T follicular helper cell (primary cell): ENCODE data around the gene MYL12B.
"Not testable (repeated sequence)": the region's sequence is repeated elsewhere in the genome, so short reads cannot be mapped to it uniquely, and the experiment has no call there.

Experiments used
- DNase-seq: peaks from one replicate; pipeline ENCODE4 v3.0.0-alpha.2; 2020; ENCODE audit warnings: low read depth

Gene MYL12B

GRCh38 chr18:3297025-3297984, 35.4 kb downstream of the MYL12B start:
- DNase-seq: peak; percentile 89

GRCh38 chr18:3304832-3305231, 42.9 kb downstream of the MYL12B start:
- no peak for DNase-seq

DNA sequence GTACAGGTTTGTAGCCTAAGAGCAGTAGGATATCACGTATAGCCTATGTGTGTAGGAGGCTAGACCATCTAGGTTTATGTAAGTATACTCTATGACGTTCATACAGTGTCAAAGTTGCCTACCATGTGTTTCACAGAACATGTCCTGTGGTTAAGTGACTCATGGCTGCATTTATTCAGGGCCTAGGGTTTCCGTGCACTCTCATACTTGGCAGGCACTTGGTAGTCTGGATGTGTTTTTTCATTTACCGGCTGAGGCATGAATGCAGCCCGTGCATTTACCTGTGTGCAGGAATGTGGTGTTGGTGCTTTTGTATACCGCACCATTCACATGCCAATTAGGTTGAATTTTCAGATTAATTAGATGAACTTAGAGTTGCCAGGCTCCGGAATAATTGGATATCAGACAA, 43.4 kb downstream of the MYL12B start:
- DNase-seq: peak; percentile 4

GRCh38 chr18:3305933-3306332, 44.0 kb downstream of the MYL12B start:
- no peak for DNase-seq

DNA sequence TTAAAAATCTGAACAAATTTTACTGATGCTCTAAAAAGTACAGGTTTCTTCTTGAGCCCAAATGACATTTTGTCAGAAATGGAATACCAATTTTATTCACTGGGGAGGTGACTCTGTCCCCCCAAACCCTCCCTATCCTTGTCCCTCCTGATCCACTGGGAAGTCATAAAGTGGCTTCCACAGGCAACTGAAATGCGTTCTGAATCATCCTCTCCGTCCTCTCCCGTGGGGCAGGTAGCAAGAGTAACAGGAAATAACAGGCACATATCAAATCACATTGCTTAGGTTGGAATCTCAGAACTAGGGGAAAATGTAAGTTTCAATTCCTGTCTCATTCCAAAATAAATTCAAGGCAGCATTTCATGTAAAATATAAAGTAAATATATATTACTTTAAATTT, 44.5 kb downstream of the MYL12B start:
- no peak for DNase-seq

DNA sequence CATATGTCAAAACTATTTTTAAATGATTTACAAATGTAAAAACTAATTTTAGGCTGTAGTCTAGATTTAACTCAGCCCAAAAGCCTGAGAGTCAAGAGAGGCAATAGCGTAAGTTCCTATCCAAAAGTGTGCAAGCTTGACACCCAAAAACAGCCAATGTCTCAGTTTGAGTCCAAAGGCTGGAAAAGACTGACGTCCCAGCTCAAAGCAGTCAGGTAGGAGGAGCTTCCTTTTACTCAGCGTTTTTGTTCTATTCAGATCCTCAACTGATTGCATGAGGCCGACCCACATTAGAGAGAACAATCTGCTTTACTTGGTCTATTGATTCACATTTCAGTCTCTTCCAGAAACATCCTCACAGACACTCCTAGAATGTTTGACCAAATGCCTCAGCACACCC, 51.8 kb downstream of the MYL12B start:
- DNase-seq: no peak

DNA sequence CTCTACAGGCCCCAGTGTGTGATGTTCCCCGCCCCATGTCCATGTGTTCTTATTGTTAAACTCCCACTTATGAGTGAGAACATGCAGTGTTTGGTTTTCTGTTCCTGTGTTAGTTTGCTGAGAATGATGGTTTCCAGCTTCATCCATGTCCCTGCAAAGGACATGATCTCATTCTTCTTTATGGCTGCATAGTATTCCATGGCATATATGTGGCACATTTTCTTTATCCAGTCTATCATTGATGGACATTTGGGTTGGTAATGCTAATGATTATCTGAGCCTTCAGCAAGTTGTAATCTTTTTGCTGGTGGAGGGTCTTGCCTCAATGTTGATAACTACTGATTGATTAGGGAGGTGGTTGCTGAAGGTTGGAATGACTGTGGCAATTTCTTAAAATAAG, 53.4 kb downstream of the MYL12B start:
- not testable (repeated sequence) for DNase-seq

GRCh38 chr18:3319399-3319798, 57.5 kb downstream of the MYL12B start:
- DNase-seq: no peak

- no peak for DNase-seq
Observed at GRCh38 chr18:3319894-3320454, 58.0 kb downstream of the MYL12B start.

- DNase-seq: no peak
Observed at GRCh38 chr18:3321133-3321812, 59.3 kb downstream of the MYL12B start.

DNA sequence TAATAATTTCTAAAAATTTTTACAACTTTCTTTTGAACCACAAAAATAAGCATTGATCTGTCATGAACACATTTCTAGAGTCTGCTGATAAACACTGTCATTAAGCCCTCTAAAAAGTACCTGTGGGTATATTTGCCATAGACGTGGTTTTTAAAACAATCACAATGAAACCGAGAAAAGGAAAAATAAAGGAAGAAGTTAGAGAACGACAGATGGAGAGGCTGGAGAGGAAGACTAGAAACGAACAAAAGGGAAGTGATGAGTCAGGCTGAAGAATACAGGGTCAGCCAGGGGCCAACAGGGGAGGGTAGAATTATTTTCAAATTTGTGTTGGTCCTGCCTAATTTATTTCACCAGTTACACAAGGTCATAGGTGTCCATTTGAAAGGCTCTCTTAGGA, 62.0 kb downstream of the MYL12B start:
- DNase-seq: no peak
